OCI-LY7 (cell line): ENCODE results near the gene WDR38.
"Not testable (repeated sequence)": the region's sequence is repeated elsewhere in the genome, so short reads cannot be mapped to it uniquely, and the experiment has no call there.

ENCODE experiments used
- EZH2phosphoT487 ChIP-seq: fragments of 200-600 bp; sonication (generic); IDR thresholded peaks from 2 replicates; pipeline ENCODE4 v1.6.1; 2018; ENCODE audit warnings: low read depth, borderline replicate concordance, mild to moderate bottlenecking, mixed run types, antibody characterized with exemption, low read length, moderate library complexity, mixed read lengths
- TF ChIP-seq, protein P1 (sequence below): fragments of 200-600 bp; sonication (generic); conservative IDR thresholded peaks from 2 replicates; pipeline ENCODE4 v1.5.1; 2014; ENCODE audit warnings: mild to moderate bottlenecking, antibody characterized with exemption, low read length, moderate library complexity, mixed read lengths

DNA sequence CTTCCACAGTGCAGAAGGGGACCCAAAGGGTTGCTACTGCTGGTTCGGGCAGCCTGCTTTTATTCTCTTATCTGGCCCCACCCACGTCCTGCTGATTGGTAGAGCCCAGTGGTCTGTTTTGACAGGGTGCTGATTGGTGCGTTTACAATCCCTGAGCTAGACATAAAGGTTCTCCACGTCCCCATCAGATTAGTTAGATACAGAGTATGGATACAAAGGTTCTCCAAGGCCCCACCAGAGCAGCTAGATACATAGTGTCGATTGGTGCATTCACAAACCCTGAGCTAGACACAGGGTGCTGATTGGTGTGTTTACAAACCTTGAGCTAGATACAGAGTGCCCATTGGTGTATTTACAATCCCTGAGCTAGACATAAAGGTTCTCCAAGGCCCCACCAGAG, 15.1 kb upstream of the WDR38 start:
- TF ChIP-seq, protein P1, sequence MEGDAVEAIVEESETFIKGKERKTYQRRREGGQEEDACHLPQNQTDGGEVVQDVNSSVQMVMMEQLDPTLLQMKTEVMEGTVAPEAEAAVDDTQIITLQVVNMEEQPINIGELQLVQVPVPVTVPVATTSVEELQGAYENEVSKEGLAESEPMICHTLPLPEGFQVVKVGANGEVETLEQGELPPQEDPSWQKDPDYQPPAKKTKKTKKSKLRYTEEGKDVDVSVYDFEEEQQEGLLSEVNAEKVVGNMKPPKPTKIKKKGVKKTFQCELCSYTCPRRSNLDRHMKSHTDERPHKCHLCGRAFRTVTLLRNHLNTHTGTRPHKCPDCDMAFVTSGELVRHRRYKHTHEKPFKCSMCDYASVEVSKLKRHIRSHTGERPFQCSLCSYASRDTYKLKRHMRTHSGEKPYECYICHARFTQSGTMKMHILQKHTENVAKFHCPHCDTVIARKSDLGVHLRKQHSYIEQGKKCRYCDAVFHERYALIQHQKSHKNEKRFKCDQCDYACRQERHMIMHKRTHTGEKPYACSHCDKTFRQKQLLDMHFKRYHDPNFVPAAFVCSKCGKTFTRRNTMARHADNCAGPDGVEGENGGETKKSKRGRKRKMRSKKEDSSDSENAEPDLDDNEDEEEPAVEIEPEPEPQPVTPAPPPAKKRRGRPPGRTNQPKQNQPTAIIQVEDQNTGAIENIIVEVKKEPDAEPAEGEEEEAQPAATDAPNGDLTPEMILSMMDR, result not testable (repeated sequence)
- TF ChIP-seq EZH2phosphoT487, result not testable (repeated sequence)
